SU-DHL-6 (cell line): ENCODE results near the gene ZBTB45.

ENCODE experiments used
- EZH2phosphoT487 ChIP-seq: fragments of 200-600 bp; sonication (generic), shearing (Covaris generic); conservative IDR thresholded peaks from 2 replicates; pipeline ENCODE4 v1.6.1; 2018; ENCODE audit warnings: mild to moderate bottlenecking, antibody characterized with exemption, low read length, moderate library complexity, mixed read lengths
- TF ChIP-seq, protein P1 (sequence below): fragments of 200-600 bp; sonication (generic); IDR thresholded peaks from one replicate; pipeline ENCODE4 v1.5.1; 2017; ENCODE audit warnings: antibody characterized with exemption, mild to moderate bottlenecking, low read length, moderate library complexity; ENCODE audit not compliant: insufficient read depth, poor library complexity, severe bottlenecking

DNA sequence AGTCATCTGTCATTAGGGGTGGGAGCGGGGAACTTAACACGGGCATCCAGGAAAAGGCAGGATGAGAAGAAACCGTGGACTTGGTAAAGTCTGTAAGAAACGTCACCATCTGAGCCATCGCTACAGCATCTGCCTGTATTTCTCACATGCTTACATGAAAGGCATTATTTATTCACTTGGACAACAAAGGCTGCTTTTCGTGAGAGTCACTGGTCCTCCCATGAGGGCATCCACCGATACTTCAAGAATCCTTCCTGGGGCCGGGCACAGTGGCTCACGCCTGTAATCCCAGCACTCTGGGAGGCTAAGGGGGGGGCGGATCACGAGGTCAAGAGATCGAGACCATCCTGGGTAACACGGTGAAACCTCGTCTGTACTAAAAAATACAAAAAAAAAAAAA lies 27.3 kb downstream of the ZBTB45 start:
- TF ChIP-seq, protein P1, sequence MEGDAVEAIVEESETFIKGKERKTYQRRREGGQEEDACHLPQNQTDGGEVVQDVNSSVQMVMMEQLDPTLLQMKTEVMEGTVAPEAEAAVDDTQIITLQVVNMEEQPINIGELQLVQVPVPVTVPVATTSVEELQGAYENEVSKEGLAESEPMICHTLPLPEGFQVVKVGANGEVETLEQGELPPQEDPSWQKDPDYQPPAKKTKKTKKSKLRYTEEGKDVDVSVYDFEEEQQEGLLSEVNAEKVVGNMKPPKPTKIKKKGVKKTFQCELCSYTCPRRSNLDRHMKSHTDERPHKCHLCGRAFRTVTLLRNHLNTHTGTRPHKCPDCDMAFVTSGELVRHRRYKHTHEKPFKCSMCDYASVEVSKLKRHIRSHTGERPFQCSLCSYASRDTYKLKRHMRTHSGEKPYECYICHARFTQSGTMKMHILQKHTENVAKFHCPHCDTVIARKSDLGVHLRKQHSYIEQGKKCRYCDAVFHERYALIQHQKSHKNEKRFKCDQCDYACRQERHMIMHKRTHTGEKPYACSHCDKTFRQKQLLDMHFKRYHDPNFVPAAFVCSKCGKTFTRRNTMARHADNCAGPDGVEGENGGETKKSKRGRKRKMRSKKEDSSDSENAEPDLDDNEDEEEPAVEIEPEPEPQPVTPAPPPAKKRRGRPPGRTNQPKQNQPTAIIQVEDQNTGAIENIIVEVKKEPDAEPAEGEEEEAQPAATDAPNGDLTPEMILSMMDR, result no peak
- no peak for TF ChIP-seq EZH2phosphoT487
